LNCaP clone FGC (cell line): ENCODE data around the gene STK39.

Source experiments
- DNase-seq: peaks from one replicate; pipeline ENCODE4 v3.0.0-alpha.2; 2011; ENCODE audit warnings: low read depth
- H3K4me3 ChIP-seq: 2 replicates; pipeline ENCODE4 v1.5.1; 2011; ENCODE audit warnings: mild to moderate bottlenecking, low read depth, low read length, control low read depth
- CTCF ChIP-seq: IDR thresholded peaks from 2 replicates; pipeline ENCODE4 v1.5.1; 2012; ENCODE audit warnings: mild to moderate bottlenecking; ENCODE audit not compliant: control insufficient read depth, insufficient read depth; ENCODE audit errors: extremely low read depth

STK39 gene

GRCh38 chr2:167963899-167964649 is 283.3 kb downstream of the STK39 start:
- DNase-seq = no peak
- no peak for TF ChIP-seq CTCF
- H3K4me3 ChIP-seq = no peak overlapping the region

GRCh38 chr2:167962436-167963226 is 284.8 kb downstream of the STK39 start:
- H3K4me3 ChIP-seq = no peak overlapping the region
- no peak for TF ChIP-seq CTCF
- no peak for DNase-seq

GRCh38 chr2:167961536-167962048 is 285.8 kb downstream of the STK39 start:
- TF ChIP-seq CTCF = no peak
- DNase-seq = no peak
- no peak overlapping the region for H3K4me3 ChIP-seq

- no peak for DNase-seq
- no peak for TF ChIP-seq CTCF
- H3K4me3 ChIP-seq = no peak overlapping the region
Measured at GRCh38 chr2:167960089-167960747, 287.2 kb downstream of the STK39 start.

- DNase-seq = no peak
- no peak overlapping the region for H3K4me3 ChIP-seq
- TF ChIP-seq CTCF = no peak
Measured at GRCh38 chr2:167957662-167958061, 289.7 kb downstream of the STK39 start.

GRCh38 chr2:167955264-167955906 is 292.0 kb downstream of the STK39 start:
- no peak for DNase-seq
- TF ChIP-seq CTCF = no peak
- H3K4me3 ChIP-seq = no peak overlapping the region
